GM06990 (cell line): ENCODE data around the gene SPTBN4.

Experiments used
- DNase-seq: peaks from one replicate; pipeline ENCODE4 v3.0.0-alpha.2; 2011; ENCODE audit not compliant: insufficient read length; ENCODE audit errors: extremely low read depth
- H3K27me3 ChIP-seq: replicated peaks from 2 replicates; pipeline ENCODE4 v1.6.0; 2011; ENCODE audit warnings: low read length; ENCODE audit not compliant: control insufficient read depth, insufficient read depth
- H3K36me3 ChIP-seq: 2 replicates; pipeline ENCODE4 v1.5.1; 2011; ENCODE audit warnings: low read length; ENCODE audit not compliant: control insufficient read depth, insufficient read depth
- H3K4me3 ChIP-seq: replicated peaks from 2 replicates; pipeline ENCODE4 v1.5.1; 2011; ENCODE audit warnings: low read depth, mild to moderate bottlenecking, control low read depth, low read length
- TF ChIP-seq, protein P1 (sequence below): IDR thresholded peaks from 2 replicates; pipeline ENCODE4 v1.5.1; 2011; ENCODE audit warnings: low read length, control low read depth, mild to moderate bottlenecking, inconsistent platforms; ENCODE audit not compliant: insufficient read depth, poor library complexity, severe bottlenecking

The SPTBN4 gene

DNA sequence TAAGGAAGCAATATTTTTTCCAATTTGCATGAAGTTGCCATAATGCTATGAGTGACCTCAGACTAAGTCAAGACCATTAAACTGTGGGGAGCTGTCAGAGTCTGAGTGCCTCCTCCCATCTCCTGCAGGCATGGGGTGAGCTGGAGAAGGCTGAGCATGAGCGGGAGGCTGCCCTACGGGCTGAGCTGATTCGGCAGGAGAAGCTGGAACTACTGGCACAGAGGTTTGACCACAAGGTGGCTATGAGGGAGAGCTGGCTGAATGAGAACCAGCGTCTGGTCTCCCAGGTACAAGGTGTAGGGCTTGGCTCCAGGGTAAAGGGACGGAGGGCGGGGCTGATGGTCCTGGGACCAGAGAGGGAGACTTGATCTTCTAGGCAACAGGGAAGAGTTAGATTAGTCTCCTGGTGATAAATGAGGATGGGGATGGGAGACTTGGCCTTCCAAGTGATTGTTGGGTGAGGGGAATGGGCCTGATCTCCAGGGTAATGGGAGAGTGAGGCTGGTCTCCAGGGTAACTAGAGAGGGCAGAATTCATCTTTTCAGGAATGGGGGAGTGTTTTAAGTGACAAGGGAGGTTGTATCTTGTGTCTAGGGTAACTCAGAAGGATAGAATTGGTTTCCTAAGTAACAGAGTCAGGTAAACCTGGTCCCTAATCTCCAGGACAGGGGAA, 36.0 kb downstream of the SPTBN4 start:
- Histone ChIP-seq H3K4me3 (no peak overlapping the region), H3K27me3 (no peaks in the 10 kb centered on the region), H3K36me3 (no peaks in the 10 kb centered on the region)
- no peak for DNase-seq
- TF ChIP-seq, protein P1, sequence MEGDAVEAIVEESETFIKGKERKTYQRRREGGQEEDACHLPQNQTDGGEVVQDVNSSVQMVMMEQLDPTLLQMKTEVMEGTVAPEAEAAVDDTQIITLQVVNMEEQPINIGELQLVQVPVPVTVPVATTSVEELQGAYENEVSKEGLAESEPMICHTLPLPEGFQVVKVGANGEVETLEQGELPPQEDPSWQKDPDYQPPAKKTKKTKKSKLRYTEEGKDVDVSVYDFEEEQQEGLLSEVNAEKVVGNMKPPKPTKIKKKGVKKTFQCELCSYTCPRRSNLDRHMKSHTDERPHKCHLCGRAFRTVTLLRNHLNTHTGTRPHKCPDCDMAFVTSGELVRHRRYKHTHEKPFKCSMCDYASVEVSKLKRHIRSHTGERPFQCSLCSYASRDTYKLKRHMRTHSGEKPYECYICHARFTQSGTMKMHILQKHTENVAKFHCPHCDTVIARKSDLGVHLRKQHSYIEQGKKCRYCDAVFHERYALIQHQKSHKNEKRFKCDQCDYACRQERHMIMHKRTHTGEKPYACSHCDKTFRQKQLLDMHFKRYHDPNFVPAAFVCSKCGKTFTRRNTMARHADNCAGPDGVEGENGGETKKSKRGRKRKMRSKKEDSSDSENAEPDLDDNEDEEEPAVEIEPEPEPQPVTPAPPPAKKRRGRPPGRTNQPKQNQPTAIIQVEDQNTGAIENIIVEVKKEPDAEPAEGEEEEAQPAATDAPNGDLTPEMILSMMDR: no peak

DNA sequence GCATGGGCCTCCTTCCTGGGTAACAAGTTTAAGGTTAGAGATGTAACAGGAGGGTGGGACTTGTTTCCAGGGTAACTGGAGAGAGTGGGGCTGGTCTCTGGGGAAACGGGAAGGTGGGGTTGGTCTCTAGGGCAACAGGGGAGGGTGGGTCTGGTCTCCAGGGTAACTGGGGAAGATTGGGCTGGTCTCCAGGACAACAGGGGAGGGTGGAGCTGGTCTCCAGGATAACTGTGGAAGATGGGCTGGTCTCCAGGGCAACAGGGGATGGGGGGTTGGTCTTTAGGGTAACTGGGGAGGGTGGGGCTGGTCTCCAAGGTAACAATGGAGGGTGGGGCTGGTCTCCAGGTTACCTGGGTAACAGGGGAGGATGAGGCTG, 36.5 kb downstream of the SPTBN4 start:
- TF ChIP-seq, protein P1: no peak
- no peaks in the 10 kb centered on the region for H3K27me3 ChIP-seq
- no peak overlapping the region for H3K4me3 ChIP-seq
- H3K36me3 ChIP-seq: no peaks in the 10 kb centered on the region
- no peak for DNase-seq

DNA sequence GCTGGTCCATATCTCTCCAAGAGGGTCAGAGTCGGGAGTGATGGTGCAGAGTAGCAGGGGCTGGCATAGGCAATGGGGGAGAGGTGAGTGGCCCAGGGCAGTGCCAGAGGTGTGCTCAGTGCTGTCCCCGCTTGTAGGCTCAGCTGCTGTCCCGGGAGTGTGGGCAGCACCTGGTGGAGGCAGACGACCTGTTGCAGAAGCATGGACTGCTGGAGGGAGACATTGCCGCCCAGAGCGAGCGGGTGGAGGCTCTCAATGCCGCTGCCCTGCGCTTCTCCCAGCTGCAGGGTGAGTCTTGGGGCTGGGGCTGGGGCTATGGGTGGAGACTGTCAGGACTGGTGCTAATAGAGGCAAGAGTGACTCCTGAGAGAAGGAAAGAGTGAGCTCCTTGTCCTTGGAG, 39.3 kb downstream of the SPTBN4 start:
- Histone ChIP-seq H3K4me3 (no peak overlapping the region), H3K36me3 (no peaks in the 10 kb centered on the region), H3K27me3 (peaks cover 2% of the 10 kb centered on the region)
- DNase-seq: no peak
- TF ChIP-seq, protein P1: no peak

DNA sequence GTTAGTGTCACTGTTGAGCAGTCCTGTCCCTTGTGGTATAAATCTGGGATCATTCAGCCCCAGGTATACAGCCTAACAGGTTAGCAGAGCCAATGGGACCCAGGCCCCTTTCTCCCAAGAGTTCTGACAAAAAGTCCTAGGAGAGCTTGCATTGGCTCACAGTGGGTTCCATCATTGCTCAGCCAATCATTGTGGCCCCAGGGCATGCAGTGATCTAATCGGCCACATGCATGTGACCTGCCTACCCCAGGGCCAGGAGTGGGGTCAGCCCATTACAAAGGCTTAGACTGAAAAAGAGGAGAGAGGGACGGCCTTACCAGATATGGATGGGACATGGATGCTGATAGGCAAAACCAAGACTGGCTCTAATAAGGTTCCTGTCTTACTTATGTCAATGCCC, 41.1 kb downstream of the SPTBN4 start:
- H3K36me3 ChIP-seq: no peaks in the 10 kb centered on the region
- TF ChIP-seq, protein P1: no peak
- no peak for DNase-seq
- H3K27me3 ChIP-seq: peaks cover 2% of the 10 kb centered on the region
- H3K4me3 ChIP-seq: no peak overlapping the region

DNA sequence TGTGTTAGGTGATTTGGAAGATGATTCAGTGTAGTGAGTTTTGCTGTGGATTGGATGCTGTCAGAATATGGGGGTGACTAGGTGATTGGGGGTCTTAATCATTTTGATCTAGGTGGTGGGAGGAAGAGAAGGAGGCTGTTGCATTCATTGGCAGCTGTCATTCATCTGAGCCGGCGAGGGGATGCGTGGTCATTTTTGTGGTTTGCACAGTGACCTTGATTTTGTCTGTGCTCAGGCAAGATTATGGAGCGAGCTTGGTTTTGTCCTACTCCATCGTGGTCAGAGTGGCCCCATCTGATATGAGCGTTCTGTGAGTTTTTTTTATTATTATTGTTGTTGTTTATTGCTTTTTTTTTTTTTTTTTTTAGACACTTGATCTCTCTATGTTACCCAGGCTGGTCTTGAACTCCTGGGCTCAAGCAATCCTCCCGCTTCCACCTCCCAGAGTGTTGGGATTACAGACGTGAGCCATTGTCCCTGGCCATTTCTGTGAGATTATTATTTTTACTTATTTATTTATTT, 42.0 kb downstream of the SPTBN4 start:
- H3K27me3 ChIP-seq: peaks cover 2% of the 10 kb centered on the region
- DNase-seq: no peak
- no peaks in the 10 kb centered on the region for H3K36me3 ChIP-seq
- no peak overlapping the region for H3K4me3 ChIP-seq
- TF ChIP-seq, protein P1: no peak
